Upper lobe of left lung (tissue), 6 donors: ENCODE results near the gene ACSBG1. TPM values are rescaled to one million over a fixed set of nuclear protein-coding genes. Genes with fewer than 3 reads are reported as not detected.

Experiments
- ATAC-seq, 2 donors: fragments of 200-7000 bp; cut with Tn5 transposase; one replicate each; pipeline ENCODE4 v1.9.1; 2022; ENCODE audit warnings: mild to moderate bottlenecking in 2 of 2, moderate library complexity in 2 of 2; ENCODE audit not compliant: low FRiP score in 2 of 2
- DNase-seq, 2 donors: peaks; one replicate each; pipeline ENCODE4 v3.0.0-alpha.2; 2019 to 2020
- H3K27ac ChIP-seq, 4 donors: fragments of 200-600 bp; sonication (generic); one replicate each; pipeline ENCODE4 v1.5.1; 2016 to 2019
- H3K27me3 ChIP-seq, 4 donors: fragments of 200-600 bp; sonication (generic); one replicate each; pipeline ENCODE4 v1.5.1; 2017 to 2019
- H3K36me3 ChIP-seq, 4 donors: fragments of 200-600 bp; sonication (generic); one replicate each; pipeline ENCODE4 v1.5.1; 2016 to 2019
- H3K4me1 ChIP-seq, 4 donors: fragments of 200-600 bp; sonication (generic); one replicate each; pipeline ENCODE4 v1.5.1; 2018 to 2019
- H3K4me3 ChIP-seq, 4 donors: fragments of 200-600 bp; sonication (generic); one replicate each; pipeline ENCODE4 v1.5.1; 2017 to 2019; ENCODE audit warnings: mild to moderate bottlenecking in 2 of 4, moderate library complexity in 1 of 4
- H3K9me3 ChIP-seq, 4 donors: fragments of 200-600 bp; sonication (generic); one replicate each; pipeline ENCODE4 v1.5.1; 2018 to 2019
- EP300 ChIP-seq, 4 donors: sonication (generic); formaldehyde crosslinking; IDR thresholded peaks; one replicate each; pipeline ENCODE4 v1.5.1; 2017; ENCODE audit warnings: antibody characterized with exemption in 4 of 4, control low read depth in 2 of 4
- POLR2A ChIP-seq, 4 donors: fragments of 450-650 bp; IDR thresholded peaks; one replicate each; pipeline ENCODE4 v1.5.1; 2016 to 2017; ENCODE audit warnings: antibody characterized with exemption in 4 of 4, mild to moderate bottlenecking in 2 of 4
- POLR2AphosphoS5 ChIP-seq, 2 donors: sonication (generic); formaldehyde crosslinking; IDR thresholded peaks; one replicate each; pipeline ENCODE4 v1.5.1; 2017; ENCODE audit warnings: antibody characterized with exemption in 2 of 2
- WGBS, 2 donors: methylation state at CpG; one replicate each; pipeline ENCODE4 v1.1.5; 2017 to 2018; 5-methylcytosine and 5-hydroxymethylcytosine counted together
- total RNA-seq, 6 donors: library from RNA; depleted of rRNA in 4 of 6; stranded (reverse); fragments of >200 nt in 4 of 6; gene quantifications; one replicate each; pipeline versions ENCODE4 v1.1.0 to v1.2.1, GENCODE V29; 2016 to 2021
- TF ChIP-seq, protein P1 (sequence below), 6 experiments: fragments of 450-650 bp in 4 of 6; fragments of 200-600 bp in 2 of 6; sonication (generic) in 2 of 6; IDR thresholded peaks; one replicate each; pipeline ENCODE4 v1.5.1; 2016 to 2019; ENCODE audit warnings: antibody characterized with exemption in 6 of 6
- donor health status: DM: no; HTN: no; CAD: no; lungs with moderate emphysema.
- donor health status: DM: no; HTN: yes; CAD: no; lungs with severe emphysema.

ACSBG1 gene
- total RNA-seq, 6 donors from 2014 or later = 0.22 to 7.3 (median 2.3) TPM; not detected in 1

DNA sequence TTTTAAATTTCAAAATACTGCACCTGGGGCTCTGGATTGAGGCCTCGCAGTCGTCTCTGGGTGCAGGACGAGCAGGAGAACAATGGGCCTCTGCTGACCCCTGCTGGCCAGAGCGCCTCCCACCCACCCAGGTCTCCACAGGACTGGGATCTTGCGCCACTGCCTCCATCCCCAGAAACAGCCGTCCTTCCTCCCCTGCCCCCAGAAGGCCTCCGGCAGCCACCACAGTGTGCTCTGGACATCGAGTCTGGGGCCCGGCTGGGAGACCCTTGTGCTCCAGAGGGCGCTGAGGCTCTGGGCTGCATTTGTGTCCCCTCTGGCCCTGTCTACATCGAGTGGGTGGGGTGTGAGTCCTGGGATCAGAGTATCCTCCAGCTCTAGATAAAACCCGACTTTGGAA, 6.7 kb upstream of the ACSBG1 start:
- Histone ChIP-seq H3K27me3 (no peaks in the 10 kb centered on the region), H3K4me3 (no peak overlapping the region), H3K4me1 (peaks cover 0 to 5% (median 0%) of the 10 kb centered on the region in 4 donors), H3K27ac (no peak overlapping the region), H3K9me3 (no peaks in the 10 kb centered on the region), H3K36me3 (no peaks in the 10 kb centered on the region)
- 21 to 22% methylated on average over 8 to 9 of the region's 12 CpGs for WGBS, 2 donors
- ATAC-seq (peak; percentile 88 to 96), DNase-seq (peak; percentile 85 to 93)
- TF ChIP-seq, protein P1, sequence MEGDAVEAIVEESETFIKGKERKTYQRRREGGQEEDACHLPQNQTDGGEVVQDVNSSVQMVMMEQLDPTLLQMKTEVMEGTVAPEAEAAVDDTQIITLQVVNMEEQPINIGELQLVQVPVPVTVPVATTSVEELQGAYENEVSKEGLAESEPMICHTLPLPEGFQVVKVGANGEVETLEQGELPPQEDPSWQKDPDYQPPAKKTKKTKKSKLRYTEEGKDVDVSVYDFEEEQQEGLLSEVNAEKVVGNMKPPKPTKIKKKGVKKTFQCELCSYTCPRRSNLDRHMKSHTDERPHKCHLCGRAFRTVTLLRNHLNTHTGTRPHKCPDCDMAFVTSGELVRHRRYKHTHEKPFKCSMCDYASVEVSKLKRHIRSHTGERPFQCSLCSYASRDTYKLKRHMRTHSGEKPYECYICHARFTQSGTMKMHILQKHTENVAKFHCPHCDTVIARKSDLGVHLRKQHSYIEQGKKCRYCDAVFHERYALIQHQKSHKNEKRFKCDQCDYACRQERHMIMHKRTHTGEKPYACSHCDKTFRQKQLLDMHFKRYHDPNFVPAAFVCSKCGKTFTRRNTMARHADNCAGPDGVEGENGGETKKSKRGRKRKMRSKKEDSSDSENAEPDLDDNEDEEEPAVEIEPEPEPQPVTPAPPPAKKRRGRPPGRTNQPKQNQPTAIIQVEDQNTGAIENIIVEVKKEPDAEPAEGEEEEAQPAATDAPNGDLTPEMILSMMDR (IDR thresholded peaks at IDR 0.05) = peak; percentile 77 to 91 (median 85)
- no peak for TF ChIP-seq POLR2AphosphoS5 (IDR thresholded peaks at IDR 0.05)

DNA sequence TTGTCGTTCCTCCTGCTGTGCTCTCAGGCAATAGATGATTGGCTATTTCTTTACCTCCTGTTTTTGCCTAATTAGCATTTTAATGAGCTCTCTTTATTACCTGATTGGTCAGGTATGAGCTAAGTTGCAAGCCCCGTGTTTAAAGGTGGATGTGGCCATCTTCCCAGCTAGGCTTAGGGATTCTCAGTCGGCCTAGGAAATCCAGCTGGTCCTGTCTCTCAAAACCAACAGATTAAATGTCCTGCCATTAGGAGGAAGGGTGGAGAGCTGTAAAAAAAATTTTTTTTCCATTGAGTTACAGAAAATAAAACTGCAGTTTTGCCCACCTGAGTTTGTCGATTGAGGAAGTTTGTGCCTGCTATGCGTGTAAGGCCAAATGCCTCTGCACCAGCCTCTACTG, 5.4 kb upstream of the ACSBG1 start:
- Histone ChIP-seq H3K4me3 (no peak overlapping the region), H3K27ac (no peak overlapping the region), H3K4me1 (peaks cover 0 to 5% (median 0%) of the 10 kb centered on the region in 4 donors), H3K9me3 (no peaks in the 10 kb centered on the region), H3K27me3 (no peaks in the 10 kb centered on the region), H3K36me3 (no peaks in the 10 kb centered on the region)
- 92 to 95% methylated on average over 5 of the region's 5 CpGs for WGBS, 2 donors
- DNase-seq = no peak
- TF ChIP-seq EP300 (IDR thresholded peaks at IDR 0.05) (no peak), POLR2A (IDR thresholded peaks at IDR 0.05) (no peak), POLR2AphosphoS5 (IDR thresholded peaks at IDR 0.05) (no peak)
- TF ChIP-seq, protein P1 (IDR thresholded peaks at IDR 0.05) = no peak
- ATAC-seq = no peak

DNA sequence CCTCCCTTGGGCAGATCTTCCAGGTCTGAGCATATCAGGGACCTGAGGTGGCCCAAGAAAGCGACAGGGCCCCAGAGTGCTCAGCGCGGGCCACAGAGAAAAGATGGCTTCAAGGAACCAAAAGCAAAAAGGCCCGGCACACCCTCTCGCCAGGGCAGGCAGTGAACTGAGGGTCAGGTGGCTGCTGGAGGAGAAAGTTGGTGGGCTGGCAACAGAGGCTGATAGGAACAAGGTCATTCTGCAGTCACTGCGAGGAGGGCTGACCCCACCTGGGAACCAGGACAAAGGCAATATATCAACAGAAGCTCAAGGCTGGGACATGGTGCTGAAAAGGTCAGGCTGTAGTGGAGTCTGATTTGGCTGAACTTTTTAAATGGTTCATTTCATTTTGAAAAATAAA, 2.8 kb upstream of the ACSBG1 start:
- 81 to 82% methylated on average over 6 of the region's 6 CpGs for WGBS, 2 donors
- ATAC-seq = no peak
- Histone ChIP-seq H3K9me3 (no peaks in the 10 kb centered on the region), H3K4me3 (no peak overlapping the region), H3K36me3 (no peaks in the 10 kb centered on the region), H3K4me1 (peaks cover 0 to 5% (median 0%) of the 10 kb centered on the region in 4 donors), H3K27ac (no peak overlapping the region), H3K27me3 (no peaks in the 10 kb centered on the region)
- no peak for DNase-seq
- TF ChIP-seq POLR2A (IDR thresholded peaks at IDR 0.05) = no peak
- TF ChIP-seq POLR2AphosphoS5 (IDR thresholded peaks at IDR 0.05) = no peak
- TF ChIP-seq, protein P1 (IDR thresholded peaks at IDR 0.05) = no peak
- TF ChIP-seq EP300 (IDR thresholded peaks at IDR 0.05) = no peak

DNA sequence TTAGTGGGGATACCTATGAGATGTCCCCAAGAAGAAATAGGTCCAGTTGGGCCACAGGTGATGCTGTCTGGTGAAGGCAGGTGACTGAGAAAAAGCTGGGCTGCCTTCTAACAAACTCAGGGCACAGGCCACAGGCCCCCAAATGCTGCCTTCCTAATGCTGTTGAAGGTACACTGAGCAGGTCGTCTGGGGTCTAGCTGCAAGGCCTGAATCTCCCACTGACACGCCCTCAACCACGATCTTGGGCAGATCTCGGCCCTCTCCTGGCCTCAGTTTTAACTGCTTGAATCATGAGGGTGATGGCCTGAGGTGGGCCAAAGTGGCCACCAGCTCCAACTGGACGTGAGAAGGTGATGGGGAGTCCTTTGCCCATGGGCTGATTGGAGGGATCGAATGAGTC, 2.1 kb upstream of the ACSBG1 start:
- WGBS, 2 donors = 87 to 95% methylated on average over 5 to 6 of the region's 6 CpGs
- ATAC-seq = no peak
- H3K4me3 ChIP-seq = no peak overlapping the region

DNA sequence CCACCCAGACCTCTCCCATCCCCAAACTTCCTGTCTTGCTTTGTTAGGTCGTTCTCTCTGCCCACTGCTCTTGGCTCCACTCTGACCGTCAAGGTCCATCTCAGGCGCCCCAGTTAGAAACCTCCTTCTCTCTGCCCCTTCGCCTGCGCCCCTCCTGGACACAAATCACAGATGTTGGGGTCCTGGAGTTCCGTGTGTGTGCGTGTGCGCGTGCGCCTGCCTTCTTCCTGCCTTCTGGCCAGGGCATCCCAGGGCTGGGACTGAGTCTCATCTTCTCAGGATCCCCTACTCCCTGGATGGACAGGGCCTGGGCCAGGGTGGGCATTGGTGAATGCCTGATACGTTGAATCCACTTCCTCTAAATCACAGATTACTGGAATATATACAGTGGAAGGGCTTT, 869 bp downstream of the ACSBG1 start:
- 69 to 73% methylated on average over 10 to 11 of the region's 11 CpGs for WGBS, 2 donors
- H3K9me3 ChIP-seq = no peaks in the 10 kb centered on the region
- DNase-seq = no peak

More for the DNA sequence above, 2.1 kb upstream of the ACSBG1 start:
- TF ChIP-seq, protein P1 (IDR thresholded peaks at IDR 0.05) = no peak
- TF ChIP-seq EP300 (IDR thresholded peaks at IDR 0.05) (no peak), POLR2A (IDR thresholded peaks at IDR 0.05) (no peak), POLR2AphosphoS5 (IDR thresholded peaks at IDR 0.05) (no peak)
- Histone ChIP-seq H3K36me3 (no peaks in the 10 kb centered on the region), H3K27me3 (no peaks in the 10 kb centered on the region), H3K27ac (no peak overlapping the region), H3K4me1 (peaks cover 0 to 5% (median 0%) of the 10 kb centered on the region in 4 donors), H3K9me3 (no peaks in the 10 kb centered on the region)
- no peak for DNase-seq

More for the DNA sequence above, 869 bp downstream of the ACSBG1 start:
- H3K4me1 ChIP-seq = no peaks in the 10 kb centered on the region
- no peak overlapping the region for H3K4me3 ChIP-seq
- H3K27ac ChIP-seq = no peak overlapping the region
- no peaks in the 10 kb centered on the region for H3K27me3 ChIP-seq
- no peak for ATAC-seq
- H3K36me3 ChIP-seq = no peaks in the 10 kb centered on the region
- TF ChIP-seq POLR2AphosphoS5 (IDR thresholded peaks at IDR 0.05) = no peak
- TF ChIP-seq, protein P1 (IDR thresholded peaks at IDR 0.05) = no peak
- no peak for TF ChIP-seq EP300 (IDR thresholded peaks at IDR 0.05)
- TF ChIP-seq POLR2A (IDR thresholded peaks at IDR 0.05) = no peak
